GM20000 (cell line): ENCODE measurements around the gene DRAP1.
A peak's percentile ranks its signal among the peaks of the same experiment; 100 is the strongest.

Source experiments
- DNase-seq: peaks from one replicate; pipeline ENCODE4 v3.0.0; 2012; ENCODE audit warnings: low spot score
- CTCF ChIP-seq: IDR thresholded peaks from 2 replicates; pipeline ENCODE4 v1.5.1; 2012; ENCODE audit warnings: mild to moderate bottlenecking, control low read depth; ENCODE audit errors: extremely low read depth, missing control alignments

The DRAP1 gene

GRCh38 chr11:65919141-65919572 is at the start of gene DRAP1:
Gene DRAP1 (plus strand): TSS chr11:65919426. CDS start chr11:65919502, 76 bp downstream.
- no peak for TF ChIP-seq CTCF
- DNase-seq, result peak; percentile 100

- no peak for DNase-seq
- no peak for TF ChIP-seq CTCF
Measured at GRCh38 chr11:65869643-65870306, 49.5 kb upstream of the DRAP1 start.

GRCh38 chr11:65870307-65870658 is 48.9 kb upstream of the DRAP1 start:
- TF ChIP-seq CTCF, result no peak
- DNase-seq, result no peak

GRCh38 chr11:65870706-65871681 is 48.2 kb upstream of the DRAP1 start:
- no peak for DNase-seq
- no peak for TF ChIP-seq CTCF

- no peak for TF ChIP-seq CTCF
- no peak for DNase-seq
Measured at GRCh38 chr11:65871811-65872548, 47.2 kb upstream of the DRAP1 start.

- no peak for DNase-seq
- no peak for TF ChIP-seq CTCF
Measured at GRCh38 chr11:65872586-65873317, 46.5 kb upstream of the DRAP1 start, which contains the start of gene EFEMP2. Gene EFEMP2 (minus strand): TSS chr11:65872800. CDS start chr11:65872354, 446 bp downstream.
